ENCODE results near the gene DPF3.

The DPF3 gene

DNA sequence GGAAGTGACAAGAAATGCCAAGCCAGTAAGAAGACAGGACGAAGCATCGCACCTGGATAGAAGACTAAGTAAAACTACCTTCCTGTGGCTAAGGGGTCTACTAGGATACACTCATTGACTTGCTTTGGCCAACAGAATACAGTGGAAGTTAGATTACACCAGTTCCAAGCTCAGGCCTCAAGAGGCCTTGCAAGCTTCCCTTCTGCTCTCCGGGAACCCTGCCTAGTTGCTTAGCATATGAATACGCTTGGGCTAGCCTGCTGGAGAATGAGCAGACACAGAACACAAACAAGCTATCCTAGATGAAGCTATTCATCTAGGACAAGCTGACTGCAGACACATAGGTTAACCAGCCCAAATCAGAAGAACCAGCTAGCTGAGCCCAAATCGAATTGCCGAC lies 97.0 kb downstream of the DPF3 start:
- DNase-seq (ENCODE audit: low read depth), result no peak
- TF ChIP-seq, protein P1, sequence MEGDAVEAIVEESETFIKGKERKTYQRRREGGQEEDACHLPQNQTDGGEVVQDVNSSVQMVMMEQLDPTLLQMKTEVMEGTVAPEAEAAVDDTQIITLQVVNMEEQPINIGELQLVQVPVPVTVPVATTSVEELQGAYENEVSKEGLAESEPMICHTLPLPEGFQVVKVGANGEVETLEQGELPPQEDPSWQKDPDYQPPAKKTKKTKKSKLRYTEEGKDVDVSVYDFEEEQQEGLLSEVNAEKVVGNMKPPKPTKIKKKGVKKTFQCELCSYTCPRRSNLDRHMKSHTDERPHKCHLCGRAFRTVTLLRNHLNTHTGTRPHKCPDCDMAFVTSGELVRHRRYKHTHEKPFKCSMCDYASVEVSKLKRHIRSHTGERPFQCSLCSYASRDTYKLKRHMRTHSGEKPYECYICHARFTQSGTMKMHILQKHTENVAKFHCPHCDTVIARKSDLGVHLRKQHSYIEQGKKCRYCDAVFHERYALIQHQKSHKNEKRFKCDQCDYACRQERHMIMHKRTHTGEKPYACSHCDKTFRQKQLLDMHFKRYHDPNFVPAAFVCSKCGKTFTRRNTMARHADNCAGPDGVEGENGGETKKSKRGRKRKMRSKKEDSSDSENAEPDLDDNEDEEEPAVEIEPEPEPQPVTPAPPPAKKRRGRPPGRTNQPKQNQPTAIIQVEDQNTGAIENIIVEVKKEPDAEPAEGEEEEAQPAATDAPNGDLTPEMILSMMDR (IDR thresholded peaks at IDR 0.05; ENCODE audit: insufficient read depth, low read depth, low read length, missing control alignments), result no peak
- H3K4me3 ChIP-seq (ENCODE audit: low read length), result no peak overlapping the region

DNA sequence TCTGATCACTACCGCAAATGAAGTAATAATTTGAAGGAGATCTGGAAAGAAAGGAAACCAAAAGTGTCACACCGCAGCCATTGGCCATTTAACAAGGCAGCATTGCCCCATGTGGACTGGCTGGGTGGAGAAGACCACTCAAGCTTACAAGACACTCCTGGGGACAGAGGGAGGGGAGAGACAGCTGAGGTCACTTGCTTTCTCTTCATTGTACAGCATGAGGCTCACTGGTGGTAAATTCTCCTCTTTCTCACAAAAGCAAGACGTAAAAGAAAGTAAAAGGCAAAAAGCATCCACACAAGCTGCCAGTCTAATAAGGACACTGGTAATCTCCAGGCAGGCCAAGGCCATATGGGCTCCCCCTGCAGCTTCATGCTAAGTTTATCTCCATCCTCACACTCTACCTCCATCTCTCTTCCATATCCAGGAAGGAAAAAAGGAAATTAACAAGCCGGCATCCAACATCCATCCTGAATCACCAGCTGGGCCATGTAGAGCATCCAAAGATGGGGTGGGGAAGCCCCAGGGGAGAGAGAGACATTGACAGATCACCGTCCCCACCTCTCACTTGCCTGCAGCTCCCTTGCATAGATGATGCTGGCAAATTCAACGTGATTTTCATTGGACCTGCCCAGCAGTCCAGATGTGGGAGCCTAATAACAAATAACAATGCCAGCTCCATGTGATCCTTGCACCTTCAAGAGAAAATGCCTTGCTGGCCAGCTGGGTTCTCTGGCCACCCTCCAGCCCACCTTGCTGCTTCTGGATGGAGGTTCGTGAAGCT lies 100.6 kb downstream of the DPF3 start:
- H3K4me3 ChIP-seq (ENCODE audit: low read length), result no peak overlapping the region
- TF ChIP-seq, protein P1 (IDR thresholded peaks at IDR 0.05; ENCODE audit: insufficient read depth, low read depth, low read length, missing control alignments), result no peak
- DNase-seq (ENCODE audit: low read depth), result no peak

DNA sequence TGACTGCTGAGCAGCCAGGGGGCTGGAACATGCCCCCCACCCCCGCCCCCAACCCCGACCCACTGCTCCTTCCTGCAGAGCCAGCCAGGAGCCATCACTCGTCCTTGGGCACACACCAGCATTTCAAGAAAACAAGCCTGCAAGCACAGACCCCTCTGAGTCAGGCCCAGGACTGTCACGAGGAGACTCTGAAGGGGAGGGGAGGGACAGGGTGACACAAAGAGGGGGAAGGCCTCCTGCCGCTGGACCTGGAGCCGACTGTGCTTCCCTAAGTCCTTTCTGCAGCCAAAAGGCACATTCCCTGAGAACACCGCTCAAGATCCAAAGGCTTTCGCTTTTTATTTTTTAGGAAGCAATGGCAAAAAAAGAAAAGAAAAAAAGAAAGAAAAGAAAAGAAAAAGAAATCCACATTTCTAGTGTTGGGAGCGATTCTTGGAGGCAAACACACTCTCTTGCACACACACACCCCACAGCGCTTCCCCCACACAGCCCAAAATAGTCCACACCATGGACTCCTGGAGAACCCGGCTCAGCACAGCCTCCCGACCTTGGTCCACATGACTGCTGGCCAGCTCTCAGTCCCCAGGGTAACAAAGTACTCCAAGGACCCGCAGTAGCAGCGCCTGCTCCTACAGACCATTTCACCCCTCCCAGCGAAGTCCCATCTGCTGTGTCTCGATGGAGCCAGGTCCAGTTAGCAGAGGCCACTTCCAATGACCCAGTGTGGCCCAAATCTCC lies 101.7 kb downstream of the DPF3 start:
- H3K4me3 ChIP-seq (ENCODE audit: low read length), result no peak overlapping the region
- TF ChIP-seq, protein P1 (IDR thresholded peaks at IDR 0.05; ENCODE audit: insufficient read depth, low read depth, low read length, missing control alignments), result no peak
- DNase-seq (ENCODE audit: low read depth), result no peak

DNA sequence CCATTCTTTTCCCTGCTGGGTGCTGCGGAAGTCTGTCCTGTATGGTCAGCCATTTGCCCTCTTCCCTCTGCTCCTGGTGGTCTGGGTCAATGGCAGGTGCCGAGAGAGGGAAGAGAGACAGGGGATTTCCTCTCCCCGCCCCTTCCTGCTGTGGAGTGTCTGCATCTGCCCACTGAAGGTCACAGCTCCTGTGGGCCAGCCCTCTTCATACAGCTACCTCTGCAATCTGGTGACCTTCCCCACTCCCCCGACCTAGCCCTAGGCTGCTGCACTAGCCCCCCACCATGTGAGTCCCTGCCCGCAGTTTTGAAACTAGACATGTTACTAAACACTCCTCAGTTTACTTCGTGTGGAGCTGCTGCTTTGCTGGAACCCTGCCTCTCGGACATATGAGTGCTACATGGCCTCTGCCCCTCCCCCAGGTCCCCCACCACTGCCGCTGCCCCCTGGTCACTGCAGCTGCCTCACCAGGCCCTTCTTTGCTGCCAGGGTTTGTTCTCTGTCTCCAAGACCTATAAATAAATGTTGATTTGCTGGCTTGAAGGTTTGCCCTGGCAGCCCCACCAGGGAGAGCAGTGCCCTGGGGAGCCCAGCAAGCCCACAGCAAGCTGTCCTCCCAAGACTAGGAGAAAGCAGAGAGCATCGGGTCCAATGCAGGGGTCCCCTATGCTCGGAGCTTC lies 102.9 kb downstream of the DPF3 start:
- no peak for DNase-seq (ENCODE audit: low read depth)
- H3K4me3 ChIP-seq (ENCODE audit: low read length), result no peak overlapping the region
- TF ChIP-seq, protein P1 (IDR thresholded peaks at IDR 0.05; ENCODE audit: insufficient read depth, low read depth, low read length, missing control alignments), result no peak

DNA sequence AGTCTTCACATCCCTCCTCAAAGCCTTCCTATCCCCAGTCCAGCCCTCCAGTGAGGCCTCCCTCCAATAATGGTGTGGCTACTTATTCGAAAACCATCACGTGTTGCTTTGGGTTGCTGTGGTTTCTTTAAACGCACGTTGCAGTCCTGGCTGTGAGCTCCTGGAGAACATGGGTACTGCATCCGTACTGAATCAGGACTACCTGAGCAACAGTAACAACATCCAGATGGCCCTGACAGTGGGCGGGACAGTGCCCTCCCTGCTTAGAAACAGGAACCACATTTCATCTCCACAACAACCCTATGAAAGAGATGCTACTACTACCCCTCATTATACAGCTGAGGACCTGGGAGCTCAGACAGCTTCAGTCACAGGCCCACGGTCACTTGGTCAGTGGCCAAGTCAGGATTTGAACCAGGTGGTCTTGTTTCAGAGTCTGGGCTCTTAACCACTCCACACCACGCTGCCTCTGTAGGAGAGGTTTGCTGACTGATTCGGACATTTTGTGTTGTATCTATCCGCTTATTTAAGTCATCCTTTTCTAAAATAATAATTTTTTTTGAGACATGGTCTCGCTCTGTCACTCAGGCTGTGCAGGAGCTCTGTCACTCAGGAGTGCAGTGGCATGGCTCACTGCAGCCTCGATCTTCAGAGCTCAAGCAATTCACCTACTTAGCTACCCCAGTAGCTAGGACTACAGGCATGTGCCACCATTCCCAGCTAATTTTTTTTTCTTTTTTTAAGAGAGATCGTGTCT lies 104.8 kb downstream of the DPF3 start:
- no peak overlapping the region for H3K4me3 ChIP-seq (ENCODE audit: low read length)
- TF ChIP-seq, protein P1 (IDR thresholded peaks at IDR 0.05; ENCODE audit: insufficient read depth, low read depth, low read length, missing control alignments), result no peak
- no peak for DNase-seq (ENCODE audit: low read depth)

DNA sequence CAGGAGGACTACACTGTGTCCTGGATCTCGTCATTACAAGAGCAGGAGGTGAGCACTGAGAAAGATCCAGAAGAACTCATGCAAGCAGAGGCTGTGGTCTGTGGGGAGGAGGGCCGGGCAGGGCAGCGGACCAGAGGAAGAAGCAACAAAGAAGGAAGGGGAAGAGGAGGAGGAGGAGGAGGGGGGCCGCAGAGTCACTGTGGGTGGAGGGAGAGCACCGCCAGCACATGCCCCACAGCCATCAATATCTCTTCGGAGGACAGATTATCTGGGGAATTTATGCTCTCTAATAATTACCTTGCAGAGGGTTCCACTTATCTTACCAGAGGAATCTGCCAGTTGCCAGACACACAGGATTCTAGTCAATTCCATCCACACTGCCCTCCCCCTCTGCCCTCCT lies 105.6 kb downstream of the DPF3 start:
- no peak for DNase-seq (ENCODE audit: low read depth)

More for the DNA sequence above, 105.6 kb downstream of the DPF3 start:
- TF ChIP-seq, protein P1 (IDR thresholded peaks at IDR 0.05; ENCODE audit: insufficient read depth, low read depth, low read length, missing control alignments), result no peak
- no peak overlapping the region for H3K4me3 ChIP-seq (ENCODE audit: low read length)
